Putamen (tissue), 1 donor: ENCODE data around the gene SUSD5.
"Not testable (repeated sequence)": the region's sequence is repeated elsewhere in the genome, so short reads cannot be mapped to it uniquely, and the experiment has no call there.

Source experiments
- DNase-seq: peaks from one replicate; pipeline ENCODE4 v3.0.0-alpha.2; 2016; ENCODE audit warnings: low spot score

The SUSD5 gene

GRCh38 chr3:33194303-33194702 lies 24.3 kb downstream of the SUSD5 start:
- DNase-seq, result no peak

- DNase-seq, result no peak
Observed at GRCh38 chr3:33187368-33187634, 31.3 kb downstream of the SUSD5 start.

GRCh38 chr3:33186524-33187367 lies 31.9 kb downstream of the SUSD5 start:
- DNase-seq, result no peak

GRCh38 chr3:33184863-33185262 lies 33.7 kb downstream of the SUSD5 start:
- no peak for DNase-seq

GRCh38 chr3:33181641-33182040 lies 37.0 kb downstream of the SUSD5 start:
- not testable (repeated sequence) for DNase-seq

- no peak for DNase-seq
Observed at GRCh38 chr3:33181229-33181628, 37.4 kb downstream of the SUSD5 start.

GRCh38 chr3:33179132-33179531 lies 39.5 kb downstream of the SUSD5 start:
- no peak for DNase-seq

- no peak for DNase-seq
Observed at GRCh38 chr3:33174711-33175414, 43.7 kb downstream of the SUSD5 start.

GRCh38 chr3:33174095-33174494 lies 44.5 kb downstream of the SUSD5 start:
- DNase-seq, result no peak

GRCh38 chr3:33173672-33174071 lies 44.9 kb downstream of the SUSD5 start:
- no peak for DNase-seq

GRCh38 chr3:33173103-33173502 lies 45.5 kb downstream of the SUSD5 start:
- DNase-seq, result no peak

GRCh38 chr3:33171580-33171979 lies 47.0 kb downstream of the SUSD5 start:
- no peak for DNase-seq

- no peak for DNase-seq
Observed at GRCh38 chr3:33170531-33170930, 48.1 kb downstream of the SUSD5 start.

- no peak for DNase-seq
Observed at GRCh38 chr3:33167716-33168336, 50.8 kb downstream of the SUSD5 start.

- no peak for DNase-seq
Observed at GRCh38 chr3:33167284-33167683, 51.3 kb downstream of the SUSD5 start.

GRCh38 chr3:33166095-33166494 lies 52.5 kb downstream of the SUSD5 start:
- DNase-seq, result no peak

- no peak for DNase-seq
Observed at GRCh38 chr3:33165372-33165771, 53.2 kb downstream of the SUSD5 start.

- not testable (repeated sequence) for DNase-seq
Observed at GRCh38 chr3:33162621-33163020, 56.0 kb downstream of the SUSD5 start.

- no peak for DNase-seq
Observed at GRCh38 chr3:33159981-33160380, 58.6 kb downstream of the SUSD5 start.

- no peak for DNase-seq
Observed at GRCh38 chr3:33159234-33159633, 59.4 kb downstream of the SUSD5 start.

GRCh38 chr3:33155301-33155700 lies 63.3 kb downstream of the SUSD5 start:
- DNase-seq, result no peak

- DNase-seq, result no peak
Observed at GRCh38 chr3:33153782-33154181, 64.8 kb downstream of the SUSD5 start.
